Endothelial cell of umbilical vein (primary cell): ENCODE measurements around the gene XYLT1. TPM values are rescaled to one million over a fixed set of nuclear protein-coding genes. Genes with fewer than 3 reads are reported as not detected.

Experiments used
- BruUV-seq: library from RNA; stranded (reverse); fragments of 400-500 nt; replicated peaks from 2 replicates; lab custom pipeline; 2021; lab: Mats Ljungman, UMichigan
- CTCF ChIA-PET: fragments of 300-600, 350-600 bp; sonication (Branson Sonifier 250); formaldehyde crosslinking; loops from one replicate; lab custom pipeline; 2021; ENCODE audit warnings: antibody characterized with exemption, inconsistent platforms; lab: Charles Lee
- POLR2A ChIA-PET: fragments of 300-600, 350-600 bp; sonication (Branson Sonifier 250); formaldehyde crosslinking; loops from one replicate; lab custom pipeline; 2021; ENCODE audit warnings: antibody characterized with exemption, inconsistent platforms; lab: Charles Lee
- DNase-seq: peaks from one replicate; pipeline ENCODE4 v3.0.0-alpha.2; 2011; ENCODE audit warnings: low read depth, low spot score
- FAIRE-seq: peaks from 2 replicates; lab custom pipeline; 2011; peaks lifted over from hg19 to GRCh38; lab: Jason Lieb, UNC
- H2AFZ ChIP-seq: 2 replicates; pipeline ENCODE4 v1.6.0; 2012; ENCODE audit warnings: low read depth, low read length, control low read depth, inconsistent platforms
- H3K27ac ChIP-seq: 2 replicates; pipeline ENCODE4 v1.5.1; 2011; ENCODE audit warnings: low read depth, mild to moderate bottlenecking, control low read depth, low read length, moderate library complexity; ENCODE audit not compliant: insufficient read depth
- H3K27me3 ChIP-seq, 2 experiments: 2 replicates each; pipeline versions ENCODE4 v1.6.0 to v1.6.1; 2011; ENCODE audit warnings: low read length in 2 of 2, mixed read lengths in 1 of 2; ENCODE audit not compliant: control insufficient read depth in 2 of 2, insufficient read depth in 2 of 2
- H3K36me3 ChIP-seq, 2 experiments: 2 replicates in 1 of 2; 3 replicates in 1 of 2; pipeline ENCODE4 v1.5.1; 2011; ENCODE audit warnings: low read length in 2 of 2, mild to moderate bottlenecking in 1 of 2, moderate library complexity in 1 of 2; ENCODE audit not compliant: control insufficient read depth in 2 of 2, insufficient read depth in 2 of 2; ENCODE audit errors: extremely low read depth in 1 of 2
- H3K4me1 ChIP-seq: 3 replicates; pipeline ENCODE4 v1.5.1; 2011; ENCODE audit warnings: mild to moderate bottlenecking, low read length; ENCODE audit not compliant: control insufficient read depth, insufficient read depth; ENCODE audit errors: extremely low read depth
- H3K4me2 ChIP-seq: 2 replicates; pipeline ENCODE4 v1.6.1; 2011; ENCODE audit warnings: low read length, control low read depth, mixed read lengths; ENCODE audit not compliant: insufficient read depth
- H3K4me3 ChIP-seq, 3 experiments: fragments of 200-600 bp in 1 of 3; sonication (generic), shearing (Covaris generic) in 1 of 3; replicated peaks in 1 of 3; 2 replicates each; pipeline ENCODE4 v1.5.1; 2011 to 2016; ENCODE audit warnings: control low read depth in 3 of 3, low read length in 3 of 3, mild to moderate bottlenecking in 2 of 3, inconsistent platforms in 1 of 3, low read depth in 1 of 3, moderate library complexity in 1 of 3; ENCODE audit not compliant: insufficient read depth in 1 of 3
- H3K79me2 ChIP-seq: 2 replicates; pipeline ENCODE4 v1.6.0; 2012; ENCODE audit warnings: low read length, inconsistent platforms; ENCODE audit not compliant: control insufficient read depth, insufficient read depth
- H3K9ac ChIP-seq: replicated peaks from 2 replicates; pipeline ENCODE3; 2011; ENCODE audit warnings: low read length, control low read depth; ENCODE audit not compliant: insufficient read depth; ENCODE audit errors: extremely low read depth
- H3K9me1 ChIP-seq: replicated peaks from 3 replicates; pipeline ENCODE4 v1.6.0; 2011; ENCODE audit warnings: mild to moderate bottlenecking, low read length; ENCODE audit not compliant: control insufficient read depth, insufficient read depth; ENCODE audit errors: extremely low read depth
- H3K9me3 ChIP-seq: replicated peaks from 2 replicates; pipeline ENCODE4 v1.5.1; 2012; ENCODE audit warnings: low read length, inconsistent platforms; ENCODE audit not compliant: control insufficient read depth, insufficient read depth
- H4K20me1 ChIP-seq: replicated peaks from 2 replicates; pipeline ENCODE3; 2011; ENCODE audit warnings: mild to moderate bottlenecking, low read length; ENCODE audit not compliant: control insufficient read depth, insufficient read depth; ENCODE audit errors: extremely low read depth
- CTCF ChIP-seq, 2 donors: IDR thresholded peaks; 1 replicate in 1 of 2; 2 replicates in 1 of 2; pipeline ENCODE4 v1.5.1; 2011; ENCODE audit warnings: low read length in 2 of 2, mild to moderate bottlenecking in 2 of 2, moderate library complexity in 2 of 2, control low read depth in 1 of 2, inconsistent platforms in 1 of 2, low read depth in 1 of 2; ENCODE audit not compliant: insufficient read depth in 1 of 2; ENCODE audit errors: extremely low read depth in 1 of 2
- EZH2 ChIP-seq: IDR thresholded peaks from 2 replicates; pipeline ENCODE4 v1.6.1; 2012; ENCODE audit warnings: borderline replicate concordance, low read depth, mild to moderate bottlenecking, moderate library complexity, low read length, inconsistent platforms; ENCODE audit not compliant: severe bottlenecking
- FOS ChIP-seq: IDR thresholded peaks from 2 replicates; pipeline ENCODE4 v1.6.1; 2011; ENCODE audit warnings: mild to moderate bottlenecking, low read length, moderate library complexity, borderline replicate concordance; ENCODE audit not compliant: insufficient read depth
- GATA2 ChIP-seq: IDR thresholded peaks from 2 replicates; pipeline ENCODE4 v1.7.0; 2011; ENCODE audit warnings: low read depth, mild to moderate bottlenecking, moderate library complexity, mixed read lengths, low read length; ENCODE audit not compliant: insufficient read length, insufficient read depth
- JUN ChIP-seq: IDR thresholded peaks from 2 replicates; pipeline ENCODE4 v1.6.1; 2011; ENCODE audit warnings: borderline replicate concordance, low read depth; ENCODE audit not compliant: insufficient read length, insufficient read depth
- MAX ChIP-seq: IDR thresholded peaks from 2 replicates; pipeline ENCODE4 v1.6.1; 2011; ENCODE audit not compliant: insufficient read depth, insufficient read length
- MYC ChIP-seq: IDR thresholded peaks from one replicate; pipeline ENCODE4 v1.6.1; 2011; ENCODE audit warnings: mild to moderate bottlenecking, low read depth, low read length
- POLR2A ChIP-seq: IDR thresholded peaks from 2 replicates; pipeline ENCODE4 v1.6.1; 2012; ENCODE audit warnings: low read depth, mild to moderate bottlenecking, control low read depth, low read length
- POLR2AphosphoS5 ChIP-seq: IDR thresholded peaks from 2 replicates; pipeline ENCODE4 v1.6.1; 2012; ENCODE audit warnings: low read depth, mild to moderate bottlenecking, control low read depth, low read length, moderate library complexity; ENCODE audit not compliant: insufficient read depth
- dilution Hi-C: fragments of 300-500 bp; cut with MboI; formaldehyde crosslinking; loops from one replicate; pipeline ENCODE4 v1.15.0; 2019; ENCODE audit warnings: low sequenced_read_pairs; ENCODE audit not compliant: extremely low pct_ligation_motif_present
- intact Hi-C: fragments of 100-400 bp; cut with micrococcal nuclease; formaldehyde crosslinking; loops from one replicate; pipeline ENCODE4 v1.10.0; 2022
- polyA plus RNA-seq, 4 experiments: library from polyadenylated mRNA; depleted of rRNA in 3 of 4; stranded (reverse) in 3 of 4; unstranded in 1 of 4; fragments of >200 nt; gene quantifications; 2 replicates each; pipeline versions ENCODE4 v1.2.1 to v1.2.3, GENCODE V29; 2011 to 2012; ENCODE audit warnings: missing spikeins in 1 of 4
- total RNA-seq: library from RNA; stranded (reverse); gene quantifications from 2 replicates; pipeline ENCODE4 v1.2.3, GENCODE V29; 2021

XYLT1 gene
- total and polyA plus RNA-seq, 2 donors (not counting 3 experiments of a cell fraction or from before 2014, with no cell fraction given) = 0.63 to 2.9 TPM

GRCh38 chr16:17510567-17510966 is 39.8 kb upstream of the XYLT1 start:
- H3K27me3 ChIP-seq = no peaks in the 10 kb centered on the region
- H3K9me1 ChIP-seq = no peaks in the 10 kb centered on the region
- no peak overlapping the region for H3K9ac ChIP-seq
- no peaks in the 10 kb centered on the region for H3K79me2 ChIP-seq
- no peak overlapping the region for H3K27ac ChIP-seq
- no peaks in the 10 kb centered on the region for H4K20me1 ChIP-seq
- no peak for TF ChIP-seq MAX
- no peak for TF ChIP-seq GATA2
- no peak for TF ChIP-seq POLR2A
- TF ChIP-seq MYC = no peak
- TF ChIP-seq CTCF (IDR thresholded peaks at IDR 0.05; ENCODE audit: extremely low read depth in 1 of 2, insufficient read depth in 1 of 2, low read depth in 1 of 2, low read length in 2 of 2) = no peak
- no peak for TF ChIP-seq FOS
- no peak for TF ChIP-seq POLR2AphosphoS5
- TF ChIP-seq EZH2 = no peak
- no peak for TF ChIP-seq JUN
- no peak overlapping the region for H3K4me3 ChIP-seq
- H3K4me1 ChIP-seq = no peaks in the 10 kb centered on the region
- DNase-seq (no peak), FAIRE-seq (no peak)
- peaks cover 1% of the 10 kb centered on the region for H3K9me3 ChIP-seq
- dilution Hi-C loops = no loop called here
- no peak overlapping the region for H3K4me2 ChIP-seq
- no TSS peak for BruUV-seq
- no peaks in the 10 kb centered on the region for H3K36me3 ChIP-seq
- H2AFZ ChIP-seq = no peak overlapping the region
- intact Hi-C loops = no loop called here
- ChIA-PET CTCF (no interaction called here), POLR2A (no interaction called here)
